SU-DHL-6 (cell line): ENCODE measurements around the gene ZNF609.

Experiments
- H2AFZ ChIP-seq: fragments of 200-600 bp; sonication (generic); 2 replicates; pipeline ENCODE4 v1.6.1; 2014; ENCODE audit warnings: low read depth, mild to moderate bottlenecking, moderate library complexity, mixed read lengths, antibody characterized with exemption, low read length; ENCODE audit not compliant: severe bottlenecking
- H3F3A ChIP-seq: fragments of 200-600 bp; shearing (Covaris generic); 2 replicates; pipeline ENCODE4 v1.6.0; 2016; ENCODE audit warnings: antibody characterized with exemption, mild to moderate bottlenecking; ENCODE audit not compliant: insufficient read depth
- H3K27ac ChIP-seq: fragments of 200-600 bp; sonication (generic); 2 replicates; pipeline ENCODE4 v1.5.1; 2016; ENCODE audit warnings: low read depth, mild to moderate bottlenecking, low read length, moderate library complexity, mixed read lengths
- H3K27me3 ChIP-seq: fragments of 200-600 bp; sonication (generic), shearing (Covaris generic); 2 replicates; pipeline ENCODE4 v1.6.0; 2014; ENCODE audit warnings: mild to moderate bottlenecking, low read length
- H3K36me3 ChIP-seq: fragments of 200-600 bp; sonication (generic); 2 replicates; pipeline ENCODE4 v1.6.1; 2014; ENCODE audit warnings: mild to moderate bottlenecking, low read length, mixed read lengths
- H3K4me2 ChIP-seq: fragments of 300-600, 200-600 bp; shearing (Covaris generic), sonication (generic); 2 replicates; pipeline ENCODE4 v1.6.0; 2014; ENCODE audit warnings: low read length, low read depth, mild to moderate bottlenecking; ENCODE audit not compliant: poor library complexity, severe bottlenecking
- H3K4me3 ChIP-seq: fragments of 200-600 bp; sonication (generic); 2 replicates; pipeline ENCODE4 v1.5.1; 2014; ENCODE audit warnings: antibody characterized with exemption, low read length, mild to moderate bottlenecking, mixed read lengths; ENCODE audit not compliant: insufficient read depth, poor library complexity, severe bottlenecking
- H3K79me2 ChIP-seq: fragments of 200-600 bp; sonication (generic); 2 replicates; pipeline ENCODE4 v1.6.1; 2014; ENCODE audit warnings: mild to moderate bottlenecking, low read length, moderate library complexity; ENCODE audit not compliant: insufficient read depth
- H3K9ac ChIP-seq: fragments of 200-600 bp; sonication (generic); 2 replicates; pipeline ENCODE4 v1.7.0; 2014; ENCODE audit warnings: mild to moderate bottlenecking, low read length
- H3K9me2 ChIP-seq: fragments of 200-600 bp; sonication (generic); replicated peaks from 2 replicates; pipeline ENCODE4 v1.6.1; 2014; ENCODE audit warnings: low read length; ENCODE audit not compliant: insufficient read depth
- H3K9me3 ChIP-seq: fragments of 200-600 bp; sonication (generic); 2 replicates; pipeline ENCODE4 v1.6.1; 2014; ENCODE audit warnings: low read length, mixed read lengths; ENCODE audit not compliant: insufficient read depth
- H4K20me1 ChIP-seq: fragments of 200-600 bp; sonication (generic); 2 replicates; pipeline ENCODE4 v1.6.1; 2014; ENCODE audit warnings: low read depth, mild to moderate bottlenecking, antibody characterized with exemption, low read length, moderate library complexity, mixed read lengths
- CTCF ChIP-seq: fragments of 200-600 bp; sonication (generic); IDR thresholded peaks from one replicate; pipeline ENCODE4 v1.5.1; 2017; ENCODE audit warnings: antibody characterized with exemption, mild to moderate bottlenecking, low read length, moderate library complexity; ENCODE audit not compliant: insufficient read depth, poor library complexity, severe bottlenecking
- EZH2phosphoT487 ChIP-seq: fragments of 200-600 bp; sonication (generic), shearing (Covaris generic); conservative IDR thresholded peaks from 2 replicates; pipeline ENCODE4 v1.6.1; 2018; ENCODE audit warnings: mild to moderate bottlenecking, antibody characterized with exemption, low read length, moderate library complexity, mixed read lengths

The ZNF609 gene

DNA sequence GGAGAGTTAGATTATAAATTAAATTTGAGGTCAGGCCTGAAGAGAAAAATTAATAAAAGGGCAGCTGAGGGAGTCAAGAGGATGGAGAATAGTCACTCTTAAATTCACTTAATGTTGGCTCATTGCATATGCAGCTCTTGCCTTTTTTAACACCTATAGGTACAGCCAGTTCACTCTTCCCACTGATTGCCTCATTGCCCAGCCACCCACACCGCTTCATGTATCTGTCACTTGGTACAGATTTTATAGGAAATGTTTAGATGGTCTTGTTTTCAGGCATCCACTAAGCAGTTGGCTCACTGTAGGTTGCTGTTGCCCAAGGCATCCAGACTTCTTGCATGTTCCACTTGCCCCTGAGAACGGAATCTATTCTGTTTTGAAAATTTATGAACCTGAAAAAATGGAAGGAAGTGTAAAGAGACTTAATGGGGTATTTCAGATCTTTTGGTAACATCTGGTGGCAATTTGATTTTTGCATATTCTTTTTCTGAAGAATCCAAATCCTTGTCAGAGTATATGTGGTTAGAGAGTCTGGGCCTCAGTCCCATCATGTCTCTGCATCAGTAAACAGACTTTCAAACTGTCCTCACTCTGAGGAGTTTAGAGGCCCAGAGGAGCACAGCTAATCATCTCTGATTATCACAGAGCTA, 163.1 kb downstream of the ZNF609 start:
- H3K9me2 ChIP-seq = no peaks in the 10 kb centered on the region
- H4K20me1 ChIP-seq = no peaks in the 10 kb centered on the region
- H3F3A ChIP-seq = no peaks in the 10 kb centered on the region
- peaks cover 15% of the 10 kb centered on the region for H3K79me2 ChIP-seq
- no peaks in the 10 kb centered on the region for H3K27me3 ChIP-seq
- H3K36me3 ChIP-seq = no peaks in the 10 kb centered on the region
- H3K4me3 ChIP-seq = no peak overlapping the region
- no peak overlapping the region for H2AFZ ChIP-seq
- H3K9me3 ChIP-seq = no peaks in the 10 kb centered on the region
- H3K9ac ChIP-seq = no peak overlapping the region
- no peak overlapping the region for H3K27ac ChIP-seq
- no peak overlapping the region for H3K4me2 ChIP-seq
- TF ChIP-seq EZH2phosphoT487 (no peak), CTCF (no peak)

DNA sequence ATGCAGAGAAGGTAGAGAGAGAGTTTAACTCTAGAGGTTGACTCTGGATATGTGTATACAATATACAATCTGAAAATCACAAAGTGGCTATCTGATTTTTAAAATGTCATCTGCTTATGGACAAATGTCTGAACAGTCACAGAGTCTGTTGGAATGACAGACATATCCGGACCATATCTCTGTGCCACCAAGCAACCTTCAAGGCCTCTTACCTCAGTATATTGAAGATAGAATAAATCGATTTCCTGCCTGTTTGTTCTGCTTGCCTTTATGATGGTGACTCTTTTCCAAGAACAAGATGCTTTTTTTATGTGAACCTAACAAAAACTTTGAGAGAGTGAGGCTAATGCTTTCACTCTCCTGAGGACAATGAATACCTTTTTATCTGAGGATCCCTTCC, 163.9 kb downstream of the ZNF609 start:
- Histone ChIP-seq H3K9me3 (no peaks in the 10 kb centered on the region), H3K36me3 (no peaks in the 10 kb centered on the region), H3K4me3 (no peak overlapping the region), H3K4me2 (no peak overlapping the region), H3K27ac (no peak overlapping the region), H3F3A (no peaks in the 10 kb centered on the region), H3K9ac (no peak overlapping the region), H2AFZ (no peak overlapping the region), H4K20me1 (no peaks in the 10 kb centered on the region), H3K27me3 (no peaks in the 10 kb centered on the region), H3K79me2 (peaks cover 12% of the 10 kb centered on the region), H3K9me2 (no peaks in the 10 kb centered on the region)
- TF ChIP-seq EZH2phosphoT487 (no peak), CTCF (no peak)

DNA sequence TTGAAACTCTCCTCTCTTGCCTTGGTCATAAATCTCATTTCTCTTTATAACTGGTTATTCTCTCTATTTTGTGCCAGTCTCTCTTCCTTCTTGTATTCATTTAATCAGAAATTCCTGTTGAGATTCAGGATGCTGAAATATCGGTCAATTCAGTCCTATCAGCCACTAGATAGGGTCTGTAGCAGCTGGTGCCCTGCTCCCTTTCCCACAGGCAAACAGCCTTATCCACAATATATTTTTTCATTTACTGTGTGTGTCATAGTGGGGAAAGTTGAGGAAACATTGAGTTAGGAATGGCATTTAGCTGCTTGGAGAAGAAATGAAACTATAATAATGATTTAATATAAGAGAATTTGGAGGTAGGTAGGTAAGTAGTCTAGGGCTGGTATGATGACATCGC, 168.7 kb downstream of the ZNF609 start:
- Histone ChIP-seq H3K9me3 (no peaks in the 10 kb centered on the region), H3K27me3 (no peaks in the 10 kb centered on the region), H3K79me2 (no peaks in the 10 kb centered on the region), H3K4me2 (no peak overlapping the region), H3K4me3 (no peak overlapping the region), H3K9me2 (no peaks in the 10 kb centered on the region), H3K36me3 (no peaks in the 10 kb centered on the region), H2AFZ (no peak overlapping the region), H3K27ac (no peak overlapping the region), H3F3A (no peaks in the 10 kb centered on the region), H3K9ac (no peak overlapping the region), H4K20me1 (no peaks in the 10 kb centered on the region)
- TF ChIP-seq CTCF (no peak), EZH2phosphoT487 (no peak)
